ENCODE data around the gene TMEM150C.

The TMEM150C gene

GRCh38 chr4:82434949-82435348, 126.8 kb downstream of the TMEM150C start:
- DNase-seq (ENCODE audit: low spot score in 2 of 2): no peak
- Histone ChIP-seq H3K36me3 (replicated peaks) (peaks cover 13% of the 10 kb centered on the region), H3K4me1 (peaks cover 10% of the 10 kb centered on the region), H3K27me3 (ENCODE audit: low read depth) (no peaks in the 10 kb centered on the region), H3K4me3 (no peak overlapping the region), H3K9me3 (no peaks in the 10 kb centered on the region)
- in situ Hi-C loops (cut with MboI; ENCODE audit: low sequenced_read_pairs): no loop called here

- H3K36me3 ChIP-seq (replicated peaks): peaks cover 14% of the 10 kb centered on the region
- H3K4me3 ChIP-seq: no peak overlapping the region
- peaks cover 10% of the 10 kb centered on the region for H3K4me1 ChIP-seq
- no peaks in the 10 kb centered on the region for H3K9me3 ChIP-seq
- DNase-seq (ENCODE audit: low spot score in 2 of 2): no peak
- no peaks in the 10 kb centered on the region for H3K27me3 ChIP-seq (ENCODE audit: low read depth)
- in situ Hi-C loops (cut with MboI; ENCODE audit: low sequenced_read_pairs): no loop called here
These were observed 128.0 kb downstream of the TMEM150C start for GRCh38 chr4:82433791-82434190.

All from HAP-1 (cell line).